ENCODE results near the gene PRSS12.
"Not testable (repeated sequence)": the region's sequence is repeated elsewhere in the genome, so short reads cannot be mapped to it uniquely, and the experiment has no call there.

- not testable (repeated sequence) for TF ChIP-seq CTCF (conservative IDR thresholded peaks at IDR 0.05 in 1 of 2, IDR thresholded peaks at IDR 0.05 in 1 of 2; ENCODE audit: extremely low read depth in 1 of 2, insufficient read depth in 1 of 2, low read depth in 1 of 2, low read length in 2 of 2); EZH2 (IDR thresholded peaks at IDR 0.05; ENCODE audit: borderline replicate concordance, low read length)
These were observed 47.1 kb upstream of the PRSS12 start for GRCh38 chr4:118399883-118400282.
